ENCODE results near the gene LRCH4.
A peak's percentile ranks its signal among the peaks of the same experiment; 100 is the strongest.
"Not testable (repeated sequence)": the region's sequence is repeated elsewhere in the genome, so short reads cannot be mapped to it uniquely, and the experiment has no call there.

LRCH4 gene

DNA sequence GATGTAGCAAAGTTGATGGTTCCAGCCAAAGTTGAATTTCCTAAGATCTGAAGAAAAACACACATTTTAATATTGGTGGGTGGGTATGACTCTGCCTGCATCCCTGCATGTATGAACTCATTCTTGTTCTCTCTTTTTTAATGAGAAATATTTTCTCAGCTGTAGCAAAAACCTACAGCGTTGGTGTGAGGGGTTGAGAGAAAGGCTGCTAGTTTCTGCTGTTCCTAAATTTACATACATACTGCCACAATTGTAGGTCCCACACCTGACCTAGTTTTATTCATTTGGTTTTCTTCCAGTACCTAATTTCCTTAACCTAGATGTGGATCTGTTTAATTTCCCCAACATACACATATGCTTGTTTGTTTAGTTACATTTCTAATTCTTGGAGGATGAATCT, 42.3 kb downstream of the LRCH4 start:
- no peak for DNase-seq

DNA sequence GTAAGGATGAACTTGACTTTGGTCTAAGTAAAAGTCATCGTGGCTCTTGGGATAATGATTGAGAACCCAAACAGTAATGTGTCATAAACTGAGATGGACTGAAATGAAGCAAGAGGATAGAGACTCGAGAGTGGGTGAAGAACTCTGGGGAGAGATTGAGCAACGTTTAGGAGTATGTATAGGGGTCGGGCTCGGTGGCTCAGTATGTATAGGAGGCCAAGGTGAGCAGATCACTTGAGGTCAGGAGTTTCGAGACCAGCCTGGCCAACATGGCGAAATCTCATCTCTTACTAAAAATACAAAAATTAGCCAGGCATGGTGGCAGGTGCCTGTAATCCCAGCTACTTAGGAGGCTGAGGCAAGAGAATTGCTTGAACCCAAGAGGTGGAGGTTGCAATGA, 44.6 kb downstream of the LRCH4 start:
- not testable (repeated sequence) for DNase-seq

DNA sequence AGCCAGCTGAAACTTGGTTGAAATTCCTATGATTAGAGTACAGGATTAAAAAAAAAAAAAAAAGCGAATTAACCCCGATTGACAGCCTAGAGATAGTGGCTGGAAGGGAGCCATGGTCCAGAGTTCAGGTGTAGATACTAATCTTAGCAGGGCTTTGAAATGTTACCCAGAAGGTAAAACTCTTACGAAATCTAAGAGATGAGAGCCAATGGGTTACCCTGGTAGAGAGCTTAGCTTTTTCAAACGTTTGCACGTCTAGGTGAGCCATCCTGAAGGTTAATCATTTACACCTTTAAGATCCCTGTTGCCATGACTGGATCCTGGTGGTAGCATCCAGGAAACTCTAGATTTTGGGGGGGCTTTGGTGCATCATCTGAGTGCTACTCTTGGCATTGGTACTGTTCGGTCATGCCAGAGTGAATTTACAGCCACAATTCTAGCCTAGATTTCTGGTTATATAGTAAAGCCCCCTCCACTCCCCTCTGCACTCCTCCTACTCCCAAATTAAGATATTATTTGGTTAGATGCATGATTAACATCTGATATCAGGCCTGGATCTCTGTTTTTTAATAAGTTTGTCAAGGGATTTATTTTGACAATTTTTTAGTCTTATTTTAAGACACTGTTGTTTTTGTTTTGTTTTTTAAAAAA, 45.7 kb downstream of the LRCH4 start:
- DNase-seq: no peak

DNA sequence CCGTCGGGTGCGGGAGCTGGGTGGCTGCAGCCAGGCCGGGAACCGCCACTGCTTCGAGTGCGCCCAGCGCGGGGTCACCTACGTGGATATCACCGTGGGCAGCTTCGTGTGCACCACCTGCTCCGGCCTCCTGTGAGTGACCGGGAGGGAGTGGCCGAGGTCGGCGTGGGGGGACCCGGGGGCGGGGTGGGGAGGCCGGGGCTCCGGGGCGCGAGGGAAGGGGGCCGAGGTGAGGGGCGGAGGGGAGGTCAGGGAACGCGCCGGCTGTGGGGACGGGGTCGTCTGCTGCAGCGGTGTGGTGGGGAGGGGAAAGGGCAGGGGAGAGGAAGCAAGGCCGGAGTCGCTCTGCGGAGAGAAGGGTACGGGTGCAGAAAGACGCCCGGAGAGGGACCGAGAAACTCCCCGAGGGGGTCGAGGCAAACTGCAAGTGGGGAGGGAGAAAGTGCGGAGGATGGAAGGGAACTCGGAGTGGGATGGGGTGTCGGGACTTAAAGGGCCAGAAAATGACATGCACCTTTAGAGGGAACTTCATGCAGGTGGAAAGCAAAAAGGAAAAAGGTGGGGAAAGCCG, 46.4 kb downstream of the LRCH4 start:
- no peak for DNase-seq

DNA sequence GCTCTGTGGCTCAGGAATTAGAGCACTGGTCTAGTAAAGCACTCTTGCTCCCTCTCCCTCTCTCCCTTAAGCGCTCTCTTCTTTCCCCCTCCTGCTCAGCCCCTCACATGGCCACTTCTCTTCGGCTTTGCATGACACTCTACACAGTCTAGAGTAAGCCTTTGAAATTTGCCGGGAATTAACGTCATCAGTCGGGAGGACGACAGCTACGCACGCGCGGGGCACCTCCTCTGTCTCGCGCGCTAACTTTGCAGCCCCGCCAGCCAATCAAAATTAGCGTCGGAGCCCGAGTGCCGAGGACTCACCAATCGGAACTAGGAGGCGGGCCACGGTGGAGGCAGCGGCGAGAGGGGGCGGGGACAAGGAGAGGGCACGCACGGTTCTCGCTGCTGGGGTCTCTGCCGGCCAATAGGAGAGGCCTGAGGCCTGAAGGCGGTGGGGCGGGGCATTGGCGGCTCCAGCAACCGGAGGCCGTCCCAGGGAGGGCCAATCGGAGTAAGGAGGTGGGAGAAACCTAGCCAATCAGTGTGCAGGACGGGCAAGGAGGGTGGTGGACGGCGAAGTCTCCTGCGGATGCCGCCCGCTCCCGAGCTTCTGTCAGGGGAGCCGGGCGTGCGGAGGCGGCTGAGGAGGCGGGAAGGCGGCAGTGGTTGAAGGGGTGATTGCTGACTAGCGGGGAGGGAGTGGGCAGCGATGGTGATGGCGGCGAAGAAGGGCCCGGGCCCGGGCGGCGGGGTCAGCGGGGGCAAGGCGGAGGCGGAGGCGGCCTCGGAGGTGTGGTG, 47.1 kb downstream of the LRCH4 start, which contains the start of gene AGFG2:
Gene AGFG2 (plus strand): TSS at position 550 of the 782 bp plus-strand sequence. CDS start 144 bp downstream, at position 694.
- DNase-seq: peak; percentile 100

DNA sequence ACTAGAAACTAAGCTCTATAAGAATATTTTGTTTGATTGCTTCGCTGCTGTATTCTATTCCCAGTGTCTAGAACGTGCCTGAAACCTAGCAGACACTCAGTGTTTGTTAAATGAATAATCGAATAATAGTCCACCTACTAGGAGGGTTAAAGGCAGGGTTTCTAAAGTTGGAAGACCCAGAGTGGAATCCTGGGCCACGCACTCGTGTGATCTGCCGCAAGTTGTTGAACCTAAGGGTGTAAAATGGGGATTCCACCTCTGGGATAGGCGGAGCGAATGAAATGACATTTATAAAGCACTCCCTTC, 47.6 kb downstream of the LRCH4 start:
- DNase-seq: no peak

DNA sequence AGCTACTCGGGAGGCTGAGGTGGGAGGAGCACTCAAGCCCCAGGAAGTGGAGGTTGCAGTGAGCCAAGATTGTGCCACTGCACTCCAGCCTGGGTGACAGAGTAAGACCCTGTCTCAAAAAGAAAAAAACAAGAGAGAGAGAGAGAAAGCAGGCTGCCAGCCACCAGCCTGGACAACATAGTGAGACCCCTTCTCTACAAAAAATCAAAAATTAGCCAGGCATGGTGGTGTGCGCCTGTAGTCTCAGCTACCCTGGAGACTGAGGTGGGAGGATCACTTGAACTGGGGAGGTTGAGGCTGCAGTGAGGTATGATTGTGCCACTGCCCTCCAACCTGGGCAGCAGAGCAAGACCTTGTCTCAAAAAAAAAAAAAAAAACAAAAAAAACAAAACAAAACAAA, 49.2 kb downstream of the LRCH4 start:
- DNase-seq: not testable (repeated sequence)

DNA sequence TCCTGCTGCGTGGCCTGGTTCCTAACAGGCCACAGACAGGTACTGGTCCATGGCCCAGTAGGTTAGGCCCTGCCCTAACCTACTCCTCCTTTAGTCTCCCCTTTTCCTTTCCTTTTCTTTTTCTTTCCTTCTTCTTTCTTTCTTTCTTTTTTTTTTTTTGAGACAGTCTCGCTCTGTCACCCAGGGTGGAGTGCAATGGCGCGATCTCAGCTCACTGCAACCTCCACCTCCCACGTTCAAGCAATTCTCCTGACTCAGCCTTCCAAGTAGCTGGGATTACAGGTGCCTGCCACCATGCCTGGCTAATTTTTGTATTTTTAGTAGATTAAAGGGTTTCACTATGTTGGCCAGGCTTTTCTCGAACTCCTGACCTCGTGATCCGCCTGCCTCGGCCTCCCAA, 49.9 kb downstream of the LRCH4 start:
- DNase-seq: not testable (repeated sequence)

DNA sequence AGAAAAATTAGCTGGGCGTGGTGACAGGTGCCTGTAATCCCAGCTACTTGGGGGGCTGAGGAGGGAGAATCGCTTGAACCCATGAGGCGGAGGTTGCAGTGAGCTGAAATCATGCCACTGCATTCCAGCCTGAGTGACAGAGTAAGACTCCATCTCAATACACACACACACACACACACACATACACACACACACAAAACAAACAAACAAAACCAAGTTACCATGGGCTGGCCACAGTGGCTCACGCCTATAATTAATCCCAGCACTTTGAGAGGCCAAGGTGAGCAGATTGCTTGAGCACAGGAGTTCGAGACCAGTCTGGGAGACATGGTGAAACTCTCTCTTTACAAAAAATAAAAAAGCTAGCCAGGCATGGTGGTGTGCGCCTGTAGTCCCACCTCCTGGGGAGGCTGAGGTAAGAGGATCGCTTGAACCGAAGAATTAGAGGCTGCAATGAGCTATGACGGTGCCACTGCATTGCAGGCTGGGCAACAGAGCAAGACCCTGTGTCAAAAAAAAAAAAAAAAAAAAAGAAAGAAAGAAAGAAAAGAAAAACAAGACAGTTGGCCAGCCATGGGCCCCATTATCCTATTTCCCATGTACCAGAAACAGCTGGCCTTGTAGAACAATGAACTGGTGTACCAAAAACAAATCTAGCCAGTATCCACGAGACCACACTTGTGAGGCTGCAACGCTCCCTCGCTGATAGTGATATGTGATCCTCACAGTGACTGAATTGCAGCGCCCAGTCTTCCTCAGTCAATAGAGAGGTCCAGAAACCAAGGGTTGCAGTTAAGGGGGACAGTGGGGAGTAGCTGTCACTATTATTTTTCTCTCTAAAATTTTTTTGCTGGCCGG, 53.5 kb downstream of the LRCH4 start:
- no peak for DNase-seq

DNA sequence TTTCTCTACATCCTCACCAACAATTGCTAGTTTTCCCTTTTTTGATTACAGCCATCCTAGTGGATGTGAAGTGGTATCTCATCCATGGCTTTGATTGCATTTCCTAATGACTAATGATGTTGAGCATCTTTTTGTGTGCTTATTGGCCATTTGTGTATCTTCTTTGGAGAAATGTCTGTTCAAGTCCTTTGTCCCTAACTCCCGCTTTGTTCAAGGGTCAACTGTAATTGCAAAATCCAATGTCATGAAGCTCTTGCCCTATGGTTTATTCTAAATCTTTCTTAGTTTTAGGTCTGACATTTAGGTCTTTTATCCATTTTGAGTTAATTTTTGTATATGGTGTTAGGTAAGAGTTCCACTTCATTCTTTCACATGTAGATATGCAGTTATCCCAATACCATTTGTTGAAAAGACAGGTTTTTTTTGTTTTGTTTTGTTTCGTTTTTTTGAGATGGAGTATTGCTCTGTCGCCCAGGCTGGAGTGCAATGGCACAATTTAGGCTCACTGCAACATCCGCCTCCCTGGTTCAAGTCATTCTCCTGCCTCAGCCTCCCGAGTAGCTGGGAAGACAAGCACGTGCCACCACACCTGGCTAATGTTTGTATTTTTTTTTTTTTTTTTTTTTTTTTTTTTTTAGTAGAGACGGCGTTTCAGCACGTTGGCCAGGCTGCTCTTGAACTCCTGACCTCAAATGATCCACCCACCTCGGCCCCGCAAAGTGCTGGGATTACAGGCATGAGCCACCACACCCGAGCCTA, 57.6 kb downstream of the LRCH4 start:
- not testable (repeated sequence) for DNase-seq
